ENCODE results near the gene TPT1. TPM values are rescaled to one million over a fixed set of nuclear protein-coding genes. Genes with fewer than 3 reads are reported as not detected.
"Not testable (repeated sequence)": the region's sequence is repeated elsewhere in the genome, so short reads cannot be mapped to it uniquely, and the experiment has no call there.

Gene TPT1
- total RNA-seq, 1 donor from 2014 or later, result 2,360 TPM

DNA sequence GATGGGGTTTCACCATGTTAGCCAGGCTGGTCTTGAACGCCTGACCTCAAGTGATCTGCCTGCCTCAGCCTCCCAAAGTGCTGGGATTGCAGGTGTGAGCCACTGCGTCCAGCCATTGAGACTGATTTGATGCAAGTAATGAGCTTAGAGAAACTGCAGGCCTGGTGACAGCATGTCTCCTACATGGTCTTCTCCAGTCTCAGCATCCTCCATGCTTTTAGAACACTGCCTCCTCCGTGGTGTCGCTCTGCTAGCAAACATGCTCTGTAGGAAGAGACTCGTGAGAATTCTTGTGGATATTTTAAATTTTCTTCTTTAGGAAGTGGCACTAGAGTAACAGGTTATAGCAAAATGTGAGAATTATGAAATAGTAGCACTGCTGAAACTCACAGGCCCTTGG, 37.1 kb downstream of the TPT1 start:
- Mint-ChIP-seq H3K4me3 (no peak overlapping the region), H3K4me1 (ENCODE audit: low read depth) (no peaks in the 10 kb centered on the region), H3K27me3 (ENCODE audit: insufficient read depth) (peaks cover 3% of the 10 kb centered on the region), H3K27ac (no peak overlapping the region), H3K36me3 (ENCODE audit: low read depth) (no peaks in the 10 kb centered on the region), H3K9me3 (no peaks in the 10 kb centered on the region)
- DNase-seq (ENCODE audit: low spot score), result no peak
- intact Hi-C loops (cut with micrococcal nuclease), result no loop called here

DNA sequence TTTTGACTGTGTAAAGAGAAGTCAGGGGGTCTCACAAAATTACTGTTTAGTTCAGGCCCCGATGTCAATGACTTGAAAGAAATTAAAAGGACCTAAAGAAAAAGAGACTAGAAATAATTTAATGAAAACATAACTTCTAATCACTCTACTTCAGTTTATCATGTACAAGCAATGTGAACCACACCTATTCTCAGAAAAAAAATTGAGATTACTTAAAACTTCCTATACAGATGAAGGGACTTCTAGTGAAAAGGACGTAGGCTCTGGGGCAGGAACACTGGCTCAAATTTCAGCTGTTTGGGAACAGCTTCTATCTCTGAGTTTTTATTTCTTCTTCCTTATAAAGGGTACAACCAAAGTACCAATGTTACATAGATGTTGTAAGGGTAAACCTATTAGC, 38.0 kb downstream of the TPT1 start:
- Mint-ChIP-seq H3K36me3 (ENCODE audit: low read depth) (peaks cover under 1% of the 10 kb centered on the region), H3K9me3 (no peaks in the 10 kb centered on the region), H3K4me3 (no peak overlapping the region), H3K4me1 (ENCODE audit: low read depth) (peaks cover 5% of the 10 kb centered on the region), H3K27me3 (ENCODE audit: insufficient read depth) (peaks cover 3% of the 10 kb centered on the region), H3K27ac (no peak overlapping the region)
- intact Hi-C loops (cut with micrococcal nuclease), result no loop called here
- no peak for DNase-seq (ENCODE audit: low spot score)

GRCh38 chr13:45302507-45302906, 38.5 kb downstream of the TPT1 start:
- H3K27me3 Mint-ChIP-seq (ENCODE audit: insufficient read depth), result peaks cover 3% of the 10 kb centered on the region
- no peaks in the 10 kb centered on the region for H3K9me3 Mint-ChIP-seq
- no peak overlapping the region for H3K27ac Mint-ChIP-seq
- no peak overlapping the region for H3K4me3 Mint-ChIP-seq
- H3K4me1 Mint-ChIP-seq (ENCODE audit: low read depth), result peaks cover 10% of the 10 kb centered on the region
- intact Hi-C loops (cut with micrococcal nuclease), result no loop called here
- DNase-seq (ENCODE audit: low spot score), result no peak
- H3K36me3 Mint-ChIP-seq (ENCODE audit: low read depth), result peaks cover 5% of the 10 kb centered on the region

GRCh38 chr13:45301263-45301662, 39.7 kb downstream of the TPT1 start:
- no peak overlapping the region for H3K4me3 Mint-ChIP-seq
- intact Hi-C loops (cut with micrococcal nuclease), result no loop called here
- peaks cover 22% of the 10 kb centered on the region for H3K4me1 Mint-ChIP-seq (ENCODE audit: low read depth)
- H3K9me3 Mint-ChIP-seq, result no peaks in the 10 kb centered on the region
- DNase-seq (ENCODE audit: low spot score), result no peak
- no peak overlapping the region for H3K27ac Mint-ChIP-seq
- H3K27me3 Mint-ChIP-seq (ENCODE audit: insufficient read depth), result peaks cover 3% of the 10 kb centered on the region
- H3K36me3 Mint-ChIP-seq (ENCODE audit: low read depth), result peaks cover 9% of the 10 kb centered on the region

DNA sequence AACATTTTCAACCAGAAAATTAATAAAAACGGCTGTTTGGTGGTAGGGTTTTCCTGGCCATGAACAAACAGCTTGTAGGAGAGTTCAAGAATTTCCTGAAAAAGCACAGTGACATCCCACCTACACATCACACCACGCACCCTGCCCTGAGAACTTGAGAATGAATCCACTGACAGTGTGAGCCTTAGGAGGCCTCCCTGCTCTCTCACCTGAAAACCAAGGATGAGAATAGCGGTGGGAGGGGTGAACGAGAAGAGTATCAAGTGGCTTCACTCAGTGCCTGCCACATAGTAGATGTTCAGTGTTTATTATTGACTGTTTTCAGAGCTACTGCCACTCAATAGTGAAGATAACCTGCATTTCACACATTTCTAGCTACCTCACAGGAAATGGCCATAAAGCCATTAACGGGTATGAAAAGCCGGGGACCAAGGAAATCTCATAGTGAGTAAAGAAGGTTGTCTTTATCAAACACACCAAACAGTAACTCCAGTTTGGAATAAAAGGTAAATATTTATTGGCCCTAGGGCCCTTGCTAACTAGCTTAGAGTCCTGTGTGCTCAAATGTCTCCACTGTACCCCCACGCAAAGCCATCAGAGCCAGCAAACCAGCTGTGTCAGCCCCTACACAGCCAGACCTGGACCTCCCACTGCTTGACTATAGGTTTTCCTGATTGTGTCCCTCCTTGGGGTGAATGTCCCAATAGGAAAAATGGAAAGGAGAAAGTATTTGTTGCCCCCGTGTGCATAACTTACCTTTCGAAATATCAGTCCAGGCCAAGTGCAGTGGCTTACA, 40.6 kb downstream of the TPT1 start:
- Mint-ChIP-seq H3K27ac (no peak overlapping the region), H3K9me3 (no peaks in the 10 kb centered on the region), H3K4me1 (ENCODE audit: low read depth) (peaks cover 29% of the 10 kb centered on the region), H3K27me3 (ENCODE audit: insufficient read depth) (peaks cover 3% of the 10 kb centered on the region), H3K36me3 (ENCODE audit: low read depth) (peaks cover 9% of the 10 kb centered on the region), H3K4me3 (no peak overlapping the region)
- DNase-seq (ENCODE audit: low spot score), result no peak
- intact Hi-C loops (cut with micrococcal nuclease), result no loop called here

- H3K4me3 Mint-ChIP-seq, result no peak overlapping the region
- peaks cover 9% of the 10 kb centered on the region for H3K36me3 Mint-ChIP-seq (ENCODE audit: low read depth)
- intact Hi-C loops (cut with micrococcal nuclease), result no loop called here
- DNase-seq (ENCODE audit: low spot score), result no peak
- no peaks in the 10 kb centered on the region for H3K27me3 Mint-ChIP-seq (ENCODE audit: insufficient read depth)
- peaks cover 29% of the 10 kb centered on the region for H3K4me1 Mint-ChIP-seq (ENCODE audit: low read depth)
- no peak overlapping the region for H3K27ac Mint-ChIP-seq
- no peaks in the 10 kb centered on the region for H3K9me3 Mint-ChIP-seq
These were observed 41.8 kb downstream of the TPT1 start for GRCh38 chr13:45299194-45299593.

- H3K4me3 Mint-ChIP-seq, result not testable (repeated sequence)
These were observed 42.4 kb downstream of the TPT1 start for GRCh38 chr13:45298550-45298949.

GRCh38 chr13:45298206-45298505, 42.8 kb downstream of the TPT1 start:
- Mint-ChIP-seq H3K27ac (peak overlapping the region; percentile 74), H3K36me3 (ENCODE audit: low read depth) (peaks cover 9% of the 10 kb centered on the region)
- intact Hi-C loops (cut with micrococcal nuclease), result no loop called here

More at GRCh38 chr13:45298550-45298949, 42.4 kb downstream of the TPT1 start:
- H3K36me3 Mint-ChIP-seq (ENCODE audit: low read depth); H3K27me3 Mint-ChIP-seq (ENCODE audit: insufficient read depth); DNase-seq (ENCODE audit: low spot score); H3K27ac Mint-ChIP-seq; intact Hi-C loops (cut with micrococcal nuclease); H3K9me3 Mint-ChIP-seq: not testable (repeated sequence)
- H3K4me1 Mint-ChIP-seq (ENCODE audit: low read depth), result peaks cover 29% of the 10 kb centered on the region

DNA sequence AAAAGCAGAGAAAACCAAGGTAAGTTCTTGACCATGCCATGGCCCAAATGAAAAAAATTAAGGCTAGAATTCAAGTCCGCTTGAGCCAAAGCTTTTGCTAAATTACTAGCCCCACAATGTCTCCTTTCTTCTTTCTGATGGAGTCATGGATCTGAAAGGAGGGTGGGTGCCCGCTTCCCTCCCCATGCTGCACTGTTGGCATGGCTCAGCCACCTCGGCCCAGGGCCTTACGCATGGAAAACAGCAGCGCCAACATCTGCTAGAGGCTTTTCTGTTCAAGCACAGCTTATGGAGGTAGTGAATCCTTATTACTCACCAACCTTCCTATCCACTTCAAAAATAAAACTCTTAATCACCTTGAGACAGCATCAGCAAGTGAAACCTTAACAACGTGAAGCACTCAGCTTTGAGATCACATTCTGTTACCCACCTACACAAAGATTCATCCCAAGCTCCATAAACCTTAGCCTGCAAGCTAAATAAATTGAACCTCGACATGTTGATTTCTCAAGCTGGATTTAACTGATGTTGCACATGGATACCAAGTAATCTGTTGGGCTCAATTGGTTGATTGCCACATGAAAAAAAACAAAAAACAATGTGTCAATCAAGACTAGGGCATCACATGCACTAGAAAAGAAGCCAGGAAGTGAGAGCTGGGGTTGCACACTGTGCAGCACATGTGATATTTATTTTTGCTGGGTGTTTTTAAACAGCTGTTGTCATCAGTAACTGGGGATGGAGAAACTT, 43.4 kb downstream of the TPT1 start:
- Mint-ChIP-seq H3K4me1 (ENCODE audit: low read depth) (peaks cover 29% of the 10 kb centered on the region), H3K27me3 (ENCODE audit: insufficient read depth) (no peaks in the 10 kb centered on the region), H3K36me3 (ENCODE audit: low read depth) (peaks cover 9% of the 10 kb centered on the region), H3K9me3 (no peaks in the 10 kb centered on the region), H3K4me3 (no peak overlapping the region), H3K27ac (peak overlapping the region; percentile 74)
- no peak for DNase-seq (ENCODE audit: low spot score)
- intact Hi-C loops (cut with micrococcal nuclease), result no loop called here

More at GRCh38 chr13:45298206-45298505, 42.8 kb downstream of the TPT1 start:
- Mint-ChIP-seq H3K4me1 (ENCODE audit: low read depth) (peaks cover 29% of the 10 kb centered on the region), H3K9me3 (no peaks in the 10 kb centered on the region), H3K27me3 (ENCODE audit: insufficient read depth) (no peaks in the 10 kb centered on the region), H3K4me3 (no peak overlapping the region)
- DNase-seq (ENCODE audit: low spot score), result no peak

DNA sequence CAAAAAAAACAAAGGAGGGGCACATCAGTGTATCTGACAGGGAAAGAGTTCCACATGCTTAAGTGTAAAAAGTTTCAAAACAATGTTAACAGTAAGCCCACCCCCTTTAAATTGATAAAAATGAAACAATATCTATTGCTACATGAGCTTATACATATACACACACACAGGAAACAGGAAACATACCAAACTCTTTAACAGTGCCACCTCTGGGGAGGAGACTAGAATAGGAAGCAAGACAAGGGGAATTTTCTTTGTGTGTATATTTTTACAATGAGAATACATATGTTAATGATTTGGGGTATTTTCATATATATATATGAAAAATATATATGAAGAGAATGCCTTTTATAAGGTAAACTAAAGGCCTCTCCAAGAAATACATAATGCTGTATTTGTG, 44.7 kb downstream of the TPT1 start:
- H3K36me3 Mint-ChIP-seq (ENCODE audit: low read depth), result peaks cover 9% of the 10 kb centered on the region
- H3K27ac Mint-ChIP-seq, result peak overlapping the region; percentile 50
- H3K27me3 Mint-ChIP-seq (ENCODE audit: insufficient read depth), result no peaks in the 10 kb centered on the region
- no peak for DNase-seq (ENCODE audit: low spot score)
- intact Hi-C loops (cut with micrococcal nuclease), result no loop called here
- H3K9me3 Mint-ChIP-seq, result no peaks in the 10 kb centered on the region
- H3K4me3 Mint-ChIP-seq, result peak overlapping the region; percentile 54
- peaks cover 29% of the 10 kb centered on the region for H3K4me1 Mint-ChIP-seq (ENCODE audit: low read depth)

DNA sequence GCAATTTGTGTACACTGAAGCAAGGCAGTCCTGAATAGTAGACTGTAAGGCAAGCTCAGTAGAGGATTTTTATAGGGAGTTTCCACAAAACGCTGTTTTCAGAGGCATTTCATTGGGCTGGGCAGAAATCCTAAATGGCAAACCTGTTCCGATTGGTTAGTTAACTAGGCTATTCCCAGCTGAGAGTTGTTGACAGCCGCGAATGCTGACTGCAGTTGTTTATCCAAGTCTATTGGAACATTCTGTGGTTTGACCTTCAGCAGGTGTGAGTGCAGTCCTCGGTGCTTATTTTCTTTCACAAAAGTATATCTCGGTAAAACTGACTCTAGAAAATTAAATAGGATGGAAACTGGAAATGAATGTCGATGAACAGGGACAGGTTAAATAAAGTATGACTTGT, 45.4 kb downstream of the TPT1 start:
- Mint-ChIP-seq H3K9me3 (no peaks in the 10 kb centered on the region), H3K36me3 (ENCODE audit: low read depth) (peaks cover 9% of the 10 kb centered on the region), H3K27ac (no peak overlapping the region), H3K27me3 (ENCODE audit: insufficient read depth) (no peaks in the 10 kb centered on the region), H3K4me3 (no peak overlapping the region), H3K4me1 (ENCODE audit: low read depth) (peaks cover 29% of the 10 kb centered on the region)
- intact Hi-C loops (cut with micrococcal nuclease), result no loop called here
- no peak for DNase-seq (ENCODE audit: low spot score)

DNA sequence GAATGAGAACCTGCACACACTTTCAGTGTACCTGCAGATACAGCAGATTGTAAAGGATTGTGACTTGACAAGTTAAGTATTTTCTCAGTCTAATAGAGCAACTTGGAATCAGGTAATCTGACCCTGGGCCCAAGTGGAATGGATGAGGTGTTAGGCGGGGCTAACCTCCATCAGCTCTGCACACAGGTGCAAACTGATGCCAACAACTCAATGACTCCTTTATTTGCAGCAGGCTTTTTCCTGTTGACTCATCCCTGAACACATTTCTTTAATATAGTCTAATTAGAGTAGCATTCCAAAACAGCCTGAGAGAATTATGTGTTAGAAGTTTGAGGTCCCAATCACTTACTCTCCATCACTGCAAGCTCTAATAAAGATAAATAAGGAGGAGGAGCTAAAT, 48.8 kb downstream of the TPT1 start:
- peaks cover 16% of the 10 kb centered on the region for H3K4me1 Mint-ChIP-seq (ENCODE audit: low read depth)
- intact Hi-C loops (cut with micrococcal nuclease), result no loop called here
- no peak overlapping the region for H3K4me3 Mint-ChIP-seq
- H3K27me3 Mint-ChIP-seq (ENCODE audit: insufficient read depth), result no peaks in the 10 kb centered on the region
- no peak overlapping the region for H3K27ac Mint-ChIP-seq
- peaks cover 6% of the 10 kb centered on the region for H3K36me3 Mint-ChIP-seq (ENCODE audit: low read depth)
- DNase-seq (ENCODE audit: low spot score), result no peak
- no peaks in the 10 kb centered on the region for H3K9me3 Mint-ChIP-seq

DNA sequence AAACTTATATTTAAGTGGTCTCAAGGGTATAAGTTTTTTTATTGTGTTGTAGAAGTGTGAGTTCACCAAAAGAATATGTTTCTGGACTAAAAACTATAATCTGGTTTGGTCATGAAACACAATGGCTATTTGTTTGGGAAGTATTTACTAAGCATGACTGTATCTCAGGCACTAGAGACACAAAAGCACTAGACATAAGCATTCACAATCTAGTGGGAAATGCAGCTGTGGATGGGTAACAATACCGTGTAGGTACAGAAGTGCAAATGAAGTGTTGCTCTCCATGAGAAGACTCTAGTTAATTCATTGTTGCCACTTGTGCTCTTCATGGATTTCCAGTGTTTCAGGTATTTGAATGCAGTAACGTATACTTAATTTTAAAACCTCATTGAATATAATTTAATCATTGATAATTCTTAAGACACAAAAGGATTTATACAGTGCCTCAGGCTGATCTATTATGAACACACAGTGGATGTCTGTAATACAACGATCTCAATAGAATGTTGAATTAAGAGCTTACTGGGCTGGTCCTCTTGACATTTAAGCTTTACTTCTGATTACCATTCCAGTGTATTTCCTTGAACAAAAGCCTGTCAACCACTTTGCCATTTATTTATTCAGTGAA, 50.9 kb downstream of the TPT1 start:
- no peak for DNase-seq (ENCODE audit: low spot score)
- H3K4me3 Mint-ChIP-seq, result no peak overlapping the region
- no peaks in the 10 kb centered on the region for H3K9me3 Mint-ChIP-seq
- intact Hi-C loops (cut with micrococcal nuclease), result no loop called here
- H3K36me3 Mint-ChIP-seq (ENCODE audit: low read depth), result peaks cover 6% of the 10 kb centered on the region
- H3K4me1 Mint-ChIP-seq (ENCODE audit: low read depth), result no peaks in the 10 kb centered on the region
- no peak overlapping the region for H3K27ac Mint-ChIP-seq
- H3K27me3 Mint-ChIP-seq (ENCODE audit: insufficient read depth), result no peaks in the 10 kb centered on the region

All from activated T-helper 1 cell treated with anti-CD3 and anti-CD28 coated beads, Interleukin-12 subunit alpha, Interleukin-12 subunit beta, Interleukin-2, Interleukin-4 antibody, amounts not matched to agents 30 ng/mL and 10 ng/mL and 1 ng/mL, durations not matched to agents 14 hours and 24 hours and 36 hours (primary cell).